GM18505 (cell line): ENCODE measurements around the gene PLPPR2.
"Not testable (repeated sequence)": the region's sequence is repeated elsewhere in the genome, so short reads cannot be mapped to it uniquely, and the experiment has no call there.

Source experiments
- ATAC-seq: cut with Tn5 transposase; IDR thresholded peaks from one replicate; pipeline ENCODE4 v1.9.1; 2021; ENCODE audit not compliant: unreplicated experiment
- POLR2A ChIP-seq: IDR thresholded peaks from 4 replicates; pipeline ENCODE4 v1.6.1; 2011; ENCODE audit warnings: borderline replicate concordance; ENCODE audit not compliant: insufficient read depth, insufficient read length; ENCODE audit errors: extremely low read depth

PLPPR2 gene

DNA sequence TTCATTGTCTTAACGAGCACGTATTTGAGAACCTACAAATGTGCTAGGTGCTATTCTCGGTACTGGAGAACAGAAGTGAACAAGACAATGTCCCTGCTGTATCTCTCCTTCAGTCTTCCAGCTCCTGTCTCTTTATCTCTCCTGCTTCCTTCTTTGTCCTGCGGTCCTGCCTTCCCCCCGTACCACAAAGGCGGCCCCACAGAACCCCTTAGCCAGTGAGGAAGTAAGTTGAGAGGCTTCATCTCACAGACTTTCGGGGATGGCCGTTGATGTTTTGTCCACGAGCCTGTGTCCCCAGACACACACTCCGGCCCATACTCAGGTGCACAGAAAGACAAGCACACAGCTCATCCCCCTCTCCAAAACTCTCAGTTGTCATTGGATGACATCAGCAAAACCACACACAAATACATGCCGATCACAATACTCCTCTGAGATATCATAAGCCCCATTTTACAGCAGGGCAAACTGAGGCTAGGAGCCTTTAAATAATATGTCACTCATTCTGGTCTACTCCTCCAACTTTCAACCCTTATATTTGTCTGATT lies 18.7 kb downstream of the PLPPR2 start:
- no peak for TF ChIP-seq POLR2A
- ATAC-seq: no peak

DNA sequence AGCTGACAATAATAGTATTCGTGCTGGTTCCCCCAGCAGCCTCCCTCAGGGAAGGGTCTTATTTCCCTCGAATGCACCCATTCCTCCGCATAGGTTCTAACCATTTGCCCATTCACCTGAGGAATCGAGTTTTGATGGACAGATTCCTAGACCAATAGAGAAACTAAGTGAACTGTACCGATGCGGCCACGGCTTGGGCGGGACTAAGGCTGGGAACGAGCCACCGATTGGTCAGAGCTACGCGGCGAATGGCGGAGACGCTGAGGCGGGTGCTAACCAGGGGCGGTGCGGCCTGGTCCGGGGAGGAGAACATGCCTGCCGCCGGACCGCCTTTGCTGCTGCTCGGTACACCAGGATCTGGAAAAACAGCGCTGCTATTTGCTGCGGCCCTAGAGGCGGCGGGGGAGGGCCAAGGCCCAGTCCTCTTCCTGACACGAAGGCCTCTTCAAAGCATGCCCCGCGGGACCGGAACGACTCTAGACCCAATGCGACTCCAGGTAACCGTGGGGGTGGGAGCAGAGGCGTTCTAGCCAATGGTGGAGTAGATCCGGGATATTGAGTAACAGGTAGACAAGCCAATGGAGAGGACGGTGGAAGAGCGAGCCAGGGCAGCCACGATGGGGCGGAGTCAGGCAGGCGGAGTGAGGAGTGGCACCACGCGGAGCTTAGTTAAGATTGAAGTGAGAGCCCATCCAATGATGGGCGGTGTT lies 19.4 kb downstream of the PLPPR2 start, which contains the start of gene SWSAP1:
Gene SWSAP1, plus strand, starts transcription at position 234 of the 710 bp plus-strand sequence. Its CDS starts 15 bp downstream, at position 249.
- peak; percentile 88 for TF ChIP-seq POLR2A
- ATAC-seq: peak; percentile 78

DNA sequence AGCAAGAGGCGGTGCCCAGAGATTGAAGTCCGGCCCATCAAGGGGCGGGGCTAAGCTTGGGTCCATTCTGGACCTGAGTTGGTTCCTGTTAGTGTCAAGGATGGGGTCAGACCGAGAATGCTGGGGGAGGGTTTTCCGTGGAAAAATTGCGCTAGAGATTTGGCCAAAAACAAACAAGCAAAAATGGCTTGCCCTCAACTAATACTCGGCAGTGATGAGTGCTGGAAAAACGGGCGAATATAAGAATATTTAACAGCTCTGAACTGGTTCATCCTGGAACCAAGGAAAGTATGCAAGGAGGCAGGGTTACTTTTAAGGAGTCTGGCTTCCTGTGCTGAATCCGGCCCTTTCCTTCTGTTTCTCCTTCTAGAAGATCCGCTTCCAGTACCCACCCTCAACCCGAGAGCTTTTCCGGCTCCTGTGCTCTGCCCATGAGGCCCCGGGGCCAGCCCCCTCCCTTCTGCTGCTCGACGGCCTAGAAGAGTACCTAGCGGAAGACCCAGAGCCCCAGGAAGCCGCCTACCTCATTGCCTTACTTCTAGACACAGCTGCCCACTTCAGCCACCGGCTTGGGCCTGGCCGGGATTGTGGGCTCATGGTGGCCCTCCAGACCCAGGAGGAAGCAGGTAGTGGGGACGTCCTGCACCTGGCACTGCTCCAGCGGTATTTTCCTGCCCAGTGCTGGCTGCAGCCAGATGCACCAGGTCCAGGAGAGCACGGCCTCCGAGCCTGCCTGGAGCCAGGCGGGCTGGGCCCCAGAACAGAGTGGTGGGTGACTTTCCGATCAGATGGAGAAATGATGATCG lies 20.1 kb downstream of the PLPPR2 start:
- ATAC-seq: no peak
- TF ChIP-seq POLR2A: peak; percentile 67

DNA sequence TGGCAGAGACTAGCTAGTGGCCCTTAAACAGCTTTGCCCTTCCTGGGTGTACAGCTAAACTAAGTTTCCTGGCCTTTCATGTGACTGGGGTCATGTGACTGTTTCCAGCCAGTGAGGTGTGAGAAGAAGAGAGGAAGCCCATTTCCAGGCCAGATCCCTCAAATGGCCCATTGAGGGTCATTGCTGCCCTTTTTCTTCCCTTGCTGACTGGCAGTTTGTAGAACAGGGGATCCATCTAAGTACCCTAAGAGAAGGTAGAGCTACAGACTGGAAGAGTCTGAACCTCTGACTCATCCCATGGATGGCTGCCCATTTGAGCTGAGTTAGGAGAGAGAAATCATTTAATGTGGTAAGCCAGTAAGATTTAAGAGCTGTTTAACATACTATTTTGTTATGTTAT lies 22.0 kb downstream of the PLPPR2 start:
- ATAC-seq: no peak
- no peak for TF ChIP-seq POLR2A

DNA sequence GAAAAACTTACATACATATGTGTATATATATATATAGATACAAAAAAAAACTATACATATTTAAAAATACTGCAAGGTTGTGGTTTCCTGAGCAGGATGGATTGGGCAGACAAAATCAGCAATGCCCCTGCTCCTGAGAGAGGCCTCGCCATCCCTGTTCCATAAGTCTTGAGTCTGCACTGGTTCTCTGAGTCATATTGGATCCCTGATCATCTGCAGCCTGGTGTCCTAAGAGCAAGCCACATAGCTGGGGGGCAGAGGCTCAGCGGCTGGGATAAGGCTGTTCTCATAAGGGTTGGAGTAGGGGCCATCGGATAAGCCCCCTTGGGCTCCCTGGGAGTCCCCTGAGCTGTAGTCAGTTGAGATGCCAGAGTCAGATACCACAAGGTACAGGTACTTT lies 22.5 kb downstream of the PLPPR2 start:
- ATAC-seq: no peak
- no peak for TF ChIP-seq POLR2A

DNA sequence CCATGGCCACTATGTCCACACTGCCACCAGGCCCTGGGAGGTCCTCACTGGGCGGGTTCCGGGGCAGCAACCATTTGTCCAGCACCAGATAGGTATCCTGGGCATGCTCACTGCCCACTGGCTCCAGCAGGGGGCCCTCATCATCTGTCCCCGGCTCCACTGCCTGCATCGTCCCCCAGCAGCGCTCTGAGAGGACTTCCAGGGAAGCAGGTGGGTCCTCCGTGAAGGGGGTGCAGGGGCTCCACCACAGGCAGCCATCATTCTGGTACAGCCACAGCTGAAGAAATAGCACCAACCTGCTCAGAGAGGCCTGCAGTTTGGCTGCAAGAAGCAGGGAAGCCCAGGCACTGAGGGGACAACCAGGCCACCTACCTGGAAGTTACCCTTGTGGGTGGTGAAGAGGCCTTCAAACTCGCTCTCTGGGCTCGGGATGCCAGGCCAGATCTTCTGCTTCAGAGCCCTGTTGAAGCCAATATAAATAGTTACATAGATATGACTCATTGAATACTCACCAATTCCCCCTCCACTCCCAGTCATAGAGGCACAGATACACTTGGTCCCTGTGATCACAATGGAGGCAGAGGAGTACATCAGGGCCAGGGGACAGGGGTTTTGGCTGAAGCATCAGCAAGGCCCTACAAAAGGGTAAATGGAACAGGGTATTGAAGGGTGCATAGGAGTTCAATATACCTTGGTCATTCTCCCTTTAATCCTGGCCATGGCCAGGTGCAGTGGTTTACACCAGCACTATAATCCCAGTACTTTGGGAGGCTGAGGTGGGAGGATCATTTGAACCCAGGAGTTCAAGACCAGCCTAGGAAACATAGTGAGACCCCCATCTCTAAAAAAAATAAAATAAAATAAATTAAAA lies 23.3 kb downstream of the PLPPR2 start:
- no peak for TF ChIP-seq POLR2A

DNA sequence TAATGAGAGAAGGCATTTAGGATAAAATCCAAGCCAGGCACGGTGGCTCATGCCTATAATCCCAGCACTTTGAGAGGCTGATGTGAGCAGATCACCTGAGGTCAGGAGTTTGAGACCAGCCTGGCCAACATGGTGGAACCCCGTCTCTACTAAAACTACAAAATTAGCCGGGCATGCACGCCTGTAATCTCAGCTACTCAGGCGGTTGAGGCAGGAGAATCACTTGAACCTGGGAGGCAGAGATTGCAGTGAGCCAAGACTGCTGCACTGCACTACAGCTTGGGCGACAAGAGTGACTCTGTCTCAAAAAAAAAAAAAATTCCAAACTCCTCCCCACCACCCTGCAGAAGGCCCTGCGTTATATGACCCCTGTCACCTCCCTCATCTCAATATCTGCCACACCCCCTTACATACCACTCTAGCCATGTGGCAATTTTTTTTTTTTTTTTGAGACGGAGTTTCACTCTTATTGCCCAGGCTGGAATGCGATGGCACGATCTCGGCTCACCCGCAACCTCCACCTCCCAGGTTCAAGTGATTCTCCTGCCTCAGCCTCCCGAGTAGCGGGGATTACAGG lies 24.1 kb downstream of the PLPPR2 start:
- ATAC-seq: not testable (repeated sequence)

More for the DNA sequence above, 23.3 kb downstream of the PLPPR2 start:
- no peak for ATAC-seq

DNA sequence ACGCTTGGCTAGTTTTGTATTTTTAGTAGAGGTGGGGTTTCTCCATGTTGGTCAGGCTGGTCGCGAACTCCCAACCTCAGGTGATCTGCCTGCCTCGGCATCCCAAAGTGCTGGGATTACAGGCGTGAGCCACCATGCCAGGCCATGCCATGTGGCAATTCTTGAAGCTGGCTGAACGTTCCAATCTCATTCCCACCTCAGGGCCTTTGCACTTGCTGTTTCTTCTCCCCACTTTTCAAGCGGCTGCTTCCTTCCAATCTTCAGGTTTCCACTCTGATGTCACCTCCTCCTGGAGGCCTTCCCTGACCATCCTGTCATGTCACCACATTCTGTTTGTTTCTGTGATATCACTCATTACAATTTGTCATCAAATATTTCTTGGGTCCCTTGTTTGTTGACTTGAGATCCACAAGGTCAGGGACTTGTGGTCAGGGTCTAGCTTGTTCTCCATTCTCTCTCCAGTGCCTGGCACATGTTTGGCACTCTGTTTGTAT lies 24.7 kb downstream of the PLPPR2 start:
- no peak for ATAC-seq

DNA sequence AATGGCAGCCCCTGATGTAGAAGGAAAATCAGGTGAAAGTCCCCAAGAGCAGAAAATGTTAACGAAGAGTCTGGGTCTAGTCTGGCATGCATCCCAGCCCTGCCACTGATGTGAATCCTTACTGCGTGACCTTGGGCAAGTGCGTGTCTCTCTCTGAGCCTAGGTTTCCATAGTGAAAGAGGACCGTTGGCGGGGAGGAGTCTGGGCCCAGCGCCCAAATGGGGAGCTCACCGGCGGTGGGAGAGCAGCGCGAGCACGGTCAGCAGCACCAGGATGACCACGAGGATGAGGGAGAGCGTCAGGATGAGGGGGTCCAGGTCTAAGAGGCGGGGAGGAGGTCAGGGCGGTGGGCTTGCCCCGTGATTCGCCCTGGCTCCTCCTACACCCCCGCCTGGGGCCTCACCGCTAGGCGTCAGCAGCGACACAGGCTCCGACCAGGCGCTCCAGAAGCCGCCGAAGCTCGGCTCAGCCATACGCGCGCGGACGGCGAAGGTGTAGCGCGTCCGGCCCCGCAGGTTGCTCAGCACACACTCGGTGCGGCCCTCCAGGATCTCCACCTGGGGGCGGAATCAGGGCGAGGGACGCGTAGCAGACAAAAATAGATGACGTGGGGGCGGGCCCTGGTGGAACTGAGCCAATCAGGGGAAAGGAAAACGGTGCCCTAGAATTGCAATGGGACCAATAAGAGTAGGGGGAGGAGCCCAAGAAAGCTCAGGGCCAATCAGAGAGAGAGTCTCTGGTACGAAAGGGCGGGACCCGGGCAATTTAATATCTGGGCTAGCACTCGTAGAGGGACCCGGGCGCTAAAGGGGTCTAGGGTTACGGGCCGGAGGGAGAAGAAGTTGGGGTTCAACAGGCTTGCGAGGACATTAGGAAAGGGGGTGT lies 25.7 kb downstream of the PLPPR2 start:
- ATAC-seq: peak; percentile 76
- TF ChIP-seq POLR2A: peak; percentile 88

More for the DNA sequence above, 24.7 kb downstream of the PLPPR2 start:
- no peak for TF ChIP-seq POLR2A

DNA sequence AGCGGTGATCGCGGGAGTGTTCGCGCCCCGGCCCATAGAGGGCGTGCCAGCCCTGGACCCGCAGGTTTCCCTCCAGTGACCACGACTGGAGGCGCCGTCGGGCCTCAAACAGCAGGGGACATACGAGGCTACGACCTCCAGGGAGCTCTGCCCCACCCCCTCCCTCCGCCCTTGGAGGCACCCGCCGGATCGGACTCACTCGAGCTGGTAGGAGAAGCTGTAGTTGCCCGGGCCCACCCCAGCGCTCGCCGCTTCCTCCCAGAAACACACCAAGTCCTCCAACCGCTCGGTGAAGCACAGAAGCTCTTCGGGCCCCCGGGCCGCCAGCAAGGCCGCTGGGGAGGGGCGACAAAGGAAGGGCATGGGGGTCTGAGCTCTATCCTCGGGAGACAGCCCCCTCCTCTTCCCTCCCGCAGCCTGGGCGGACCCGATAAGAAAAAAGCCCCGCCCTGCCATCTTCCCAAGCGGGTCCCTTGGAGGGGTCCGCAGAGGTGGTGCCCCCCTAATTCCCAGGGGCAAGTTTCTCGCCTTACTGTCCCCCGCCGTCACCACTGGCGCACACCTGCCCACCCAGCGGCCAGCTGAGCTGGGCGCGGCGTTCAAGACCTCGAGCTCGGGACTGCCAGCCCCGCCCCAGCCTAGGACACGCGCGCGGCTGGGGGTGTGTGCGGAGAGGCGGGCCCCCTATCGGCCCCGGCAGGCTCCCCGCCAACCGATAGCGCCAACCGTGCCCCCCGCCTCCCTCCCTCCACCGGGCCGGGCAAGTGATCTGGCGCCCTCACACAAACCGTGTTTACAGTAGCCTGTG lies 27.9 kb downstream of the PLPPR2 start:
- no peak for ATAC-seq
- TF ChIP-seq POLR2A: no peak

DNA sequence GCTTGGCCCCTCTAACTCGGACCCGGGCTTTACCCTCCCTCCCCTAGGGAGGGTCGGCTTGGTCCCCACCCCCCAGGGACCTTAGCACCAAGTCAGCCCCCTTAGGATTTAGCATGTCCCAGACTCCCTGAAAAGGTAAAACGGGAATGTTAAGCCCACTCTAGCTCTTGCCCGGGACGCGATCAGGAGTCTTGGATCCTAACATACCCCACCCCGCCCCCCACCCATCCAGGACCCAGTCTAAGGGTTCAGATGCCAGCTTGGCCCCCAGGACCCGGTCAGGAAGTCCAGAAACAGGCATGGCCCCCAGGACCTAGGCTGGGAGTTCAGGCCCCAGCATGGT lies 28.4 kb downstream of the PLPPR2 start:
- TF ChIP-seq POLR2A: no peak
- no peak for ATAC-seq
